ENCODE measurements around the gene SLC26A2. TPM values are rescaled to one million over a fixed set of nuclear protein-coding genes. Genes with fewer than 3 reads are reported as not detected.

SLC26A2 gene
- total RNA-seq, 2 experiments from 2014 or later, result 8.8 to 9.3 TPM

- no peaks in the 10 kb centered on the region for H3K9me3 Mint-ChIP-seq
- no peaks in the 10 kb centered on the region for H3K36me3 Mint-ChIP-seq (ENCODE audit: low read depth)
- no peak overlapping the region for H3K4me3 Mint-ChIP-seq
- CTCF ChIA-PET, result no interaction called here
- H3K27me3 Mint-ChIP-seq, result no peaks in the 10 kb centered on the region
- no peak for DNase-seq
- no peak overlapping the region for H3K27ac Mint-ChIP-seq
- H3K4me1 Mint-ChIP-seq, result no peaks in the 10 kb centered on the region
- POLR2A ChIA-PET, result no interaction called here
Measured at GRCh38 chr5:149988126-149988525, 27.6 kb downstream of the SLC26A2 start.

- POLR2A ChIA-PET, result interaction anchor here (0.7 kb wide), 1 partner anchor 338 kb away, joined by 3 read pairs; no protein-coding TSS in a partner anchor
Measured at GRCh38 chr5:149990518-149991376, 30.2 kb downstream of the SLC26A2 start.

GRCh38 chr5:149993471-149993870 lies 32.9 kb downstream of the SLC26A2 start:
- CTCF ChIA-PET, result interaction anchor here (1.7 to 5.9 kb wide), 2 partner anchors 14 to 157 kb away, joined by 5 to 59 read pairs; no protein-coding TSS in a partner anchor
- Mint-ChIP-seq H3K36me3 (ENCODE audit: low read depth) (peaks cover 3% of the 10 kb centered on the region), H3K9me3 (no peaks in the 10 kb centered on the region), H3K4me3 (no peak overlapping the region), H3K27ac (no peak overlapping the region), H3K4me1 (no peaks in the 10 kb centered on the region), H3K27me3 (no peaks in the 10 kb centered on the region)
- DNase-seq, result no peak
- POLR2A ChIA-PET, result no interaction called here

More at GRCh38 chr5:149990518-149991376, 30.2 kb downstream of the SLC26A2 start:
- Mint-ChIP-seq H3K36me3 (ENCODE audit: low read depth) (no peaks in the 10 kb centered on the region), H3K27ac (no peak overlapping the region), H3K4me3 (no peak overlapping the region), H3K9me3 (no peaks in the 10 kb centered on the region), H3K4me1 (no peaks in the 10 kb centered on the region), H3K27me3 (no peaks in the 10 kb centered on the region)
- peak; percentile 74 for DNase-seq
- CTCF ChIA-PET, result interaction anchor here (0.5 to 5.9 kb wide), 17 partner anchors 9 to 413 kb away, joined by 3 to 59 read pairs (median 4); no protein-coding TSS in a partner anchor

- H3K4me1 Mint-ChIP-seq, result peaks cover 15% of the 10 kb centered on the region
- no peaks in the 10 kb centered on the region for H3K27me3 Mint-ChIP-seq
- no peaks in the 10 kb centered on the region for H3K9me3 Mint-ChIP-seq
Measured at GRCh38 chr5:149995385-149996204, 35.0 kb downstream of the SLC26A2 start.

GRCh38 chr5:149996205-149996890 lies 35.8 kb downstream of the SLC26A2 start:
- H3K27ac Mint-ChIP-seq, result no peak overlapping the region
- DNase-seq, result no peak

More at GRCh38 chr5:149995385-149996204, 35.0 kb downstream of the SLC26A2 start:
- Mint-ChIP-seq H3K36me3 (ENCODE audit: low read depth) (peaks cover 3% of the 10 kb centered on the region), H3K4me3 (no peak overlapping the region), H3K27ac (no peak overlapping the region)
- ChIA-PET POLR2A (no interaction called here), CTCF (interaction anchor here (1.4 to 5.9 kb wide), 4 partner anchors 33 to 161 kb away, joined by 3 to 59 read pairs (median 6); no protein-coding TSS in a partner anchor)
- DNase-seq, result no peak

GRCh38 chr5:149998281-149998680 lies 37.7 kb downstream of the SLC26A2 start:
- no peak overlapping the region for H3K27ac Mint-ChIP-seq
- CTCF ChIA-PET, result no interaction called here
- H3K9me3 Mint-ChIP-seq, result no peaks in the 10 kb centered on the region
- DNase-seq, result no peak
- no peaks in the 10 kb centered on the region for H3K27me3 Mint-ChIP-seq
- H3K4me3 Mint-ChIP-seq, result no peak overlapping the region
- peaks cover 12% of the 10 kb centered on the region for H3K36me3 Mint-ChIP-seq (ENCODE audit: low read depth)
- POLR2A ChIA-PET, result no interaction called here
- H3K4me1 Mint-ChIP-seq, result peaks cover 32% of the 10 kb centered on the region

More at GRCh38 chr5:149996205-149996890, 35.8 kb downstream of the SLC26A2 start:
- Mint-ChIP-seq H3K9me3 (no peaks in the 10 kb centered on the region), H3K4me1 (peaks cover 15% of the 10 kb centered on the region), H3K36me3 (ENCODE audit: low read depth) (peaks cover 3% of the 10 kb centered on the region), H3K4me3 (no peak overlapping the region), H3K27me3 (no peaks in the 10 kb centered on the region)
- ChIA-PET POLR2A (no interaction called here), CTCF (interaction anchor here (1.3 to 2.5 kb wide), 5 partner anchors 10 to 162 kb away, joined by 3 to 7 read pairs (median 5); no protein-coding TSS in a partner anchor)

- Mint-ChIP-seq H3K4me1 (peaks cover 39% of the 10 kb centered on the region), H3K36me3 (ENCODE audit: low read depth) (peaks cover 20% of the 10 kb centered on the region), H3K27ac (peak overlapping the region; percentile 89), H3K9me3 (no peaks in the 10 kb centered on the region), H3K27me3 (no peaks in the 10 kb centered on the region), H3K4me3 (peak overlapping the region; percentile 90)
- ChIA-PET POLR2A (interaction anchor here (1.0 kb wide), 1 partner anchor 10 kb away, joined by 3 read pairs; no protein-coding TSS in a partner anchor), CTCF (interaction anchor here (1.0 kb wide), 1 partner anchor 24 kb away, joined by 3 read pairs; no protein-coding TSS in a partner anchor)
- DNase-seq, result no peak
Measured at GRCh38 chr5:149999359-149999758, 38.8 kb downstream of the SLC26A2 start.

- no peaks in the 10 kb centered on the region for H3K9me3 Mint-ChIP-seq
- H3K27ac Mint-ChIP-seq, result peak overlapping the region; percentile 89
- DNase-seq, result no peak
- ChIA-PET POLR2A (interaction anchor here (1.0 kb wide), 1 partner anchor 10 kb away, joined by 3 read pairs; no protein-coding TSS in a partner anchor), CTCF (interaction anchor here (1.0 to 1.5 kb wide), 4 partner anchors 10 to 326 kb away, joined by 3 to 6 read pairs (median 4); no protein-coding TSS in a partner anchor)
- peaks cover 43% of the 10 kb centered on the region for H3K4me1 Mint-ChIP-seq
- peak overlapping the region; percentile 90 for H3K4me3 Mint-ChIP-seq
- peaks cover 25% of the 10 kb centered on the region for H3K36me3 Mint-ChIP-seq (ENCODE audit: low read depth)
- no peaks in the 10 kb centered on the region for H3K27me3 Mint-ChIP-seq
Measured at GRCh38 chr5:149999866-150000255, 39.3 kb downstream of the SLC26A2 start.

GRCh38 chr5:150000256-150000989 lies 39.9 kb downstream of the SLC26A2 start, which contains the start of the genes HMGXB3 and TIGD6:
Gene HMGXB3 (plus strand): TSS chr5:150000739. CDS start chr5:150004853, 4,114 bp downstream.
Gene TIGD6 (minus strand): TSS chr5:150000654. CDS start chr5:149996348, 4,306 bp downstream.
- Mint-ChIP-seq H3K36me3 (ENCODE audit: low read depth) (peaks cover 26% of the 10 kb centered on the region), H3K27ac (peak within 1 kb of the TSS; percentile 96), H3K4me1 (peaks cover 45% of the 10 kb centered on the region), H3K27me3 (no peaks in the 10 kb centered on the region), H3K9me3 (no peaks in the 10 kb centered on the region), H3K4me3 (peak within 1 kb of the TSS; percentile 90)
- ChIA-PET CTCF (interaction anchor here (1.0 to 1.5 kb wide), 4 partner anchors 9 to 326 kb away, joined by 3 to 6 read pairs (median 4); no protein-coding TSS in a partner anchor), POLR2A (interaction anchor here (1.0 kb wide), 2 partner anchors 9 to 122 kb away, joined by 3 read pairs; no protein-coding TSS in a partner anchor)
- DNase-seq, result peak; percentile 84

- H3K9me3 Mint-ChIP-seq, result no peaks in the 10 kb centered on the region
- peak overlapping the region; percentile 96 for H3K27ac Mint-ChIP-seq
- H3K27me3 Mint-ChIP-seq, result no peaks in the 10 kb centered on the region
- H3K36me3 Mint-ChIP-seq (ENCODE audit: low read depth), result peaks cover 30% of the 10 kb centered on the region
- peak; percentile 40 for DNase-seq
- H3K4me3 Mint-ChIP-seq, result peak overlapping the region; percentile 90
- ChIA-PET POLR2A (interaction anchor here (0.6 to 1.0 kb wide), 2 partner anchors 121 kb away, joined by 3 read pairs; no protein-coding TSS in a partner anchor), CTCF (interaction anchor here (0.6 to 1.5 kb wide), 4 partner anchors 8 to 451 kb away, joined by 3 to 6 read pairs (median 4); no protein-coding TSS in a partner anchor)
- H3K4me1 Mint-ChIP-seq, result peaks cover 45% of the 10 kb centered on the region
Measured at GRCh38 chr5:150000990-150001659, 40.6 kb downstream of the SLC26A2 start.

Data from activated CD4-positive, alpha-beta T cell treated with anti-CD3 and anti-CD28 coated beads, Interleukin-2, amount 10 ng/mL, durations not matched to agents 7 days and 5 days (primary cell).